HCT116 (cell line): ENCODE measurements around the gene GFI1B. TPM values are rescaled to one million over a fixed set of nuclear protein-coding genes. Genes with fewer than 3 reads are reported as not detected.

Experiments
- ATAC-seq: fragments of 200-7000 bp; cut with Tn5 transposase; 2 replicates; pipeline ENCODE4 v1.9.1; 2020; ENCODE audit warnings: mild to moderate bottlenecking, moderate library complexity
- BruUV-seq: library from RNA; stranded (reverse); fragments of 400-500 nt; replicated peaks from 2 replicates; lab custom pipeline; 2021; lab: Mats Ljungman, UMichigan
- CTCF ChIA-PET: fragments of 300-600 bp; sonication (Branson Sonifier 250); formaldehyde crosslinking; loops from one replicate; lab custom pipeline; 2021; ENCODE audit warnings: antibody characterized with exemption; lab: Charles Lee
- POLR2A ChIA-PET: fragments of 300-600, 350-600 bp; sonication (Branson Sonifier 250); formaldehyde crosslinking; loops from one replicate; lab custom pipeline; 2021; ENCODE audit warnings: antibody characterized with exemption; lab: Charles Lee
- RAD21 ChIA-PET, 2 experiments: fragments of 300-600 bp; sonication (Branson Sonifier 250); formaldehyde crosslinking; loops; one replicate each; lab custom pipeline; 2023; ENCODE audit warnings: low total read pairs in 2 of 2; ENCODE audit not compliant: uncharacterized antibody in 2 of 2, unreplicated experiment in 2 of 2, low non-redundant PET in 1 of 2; lab: Charles Lee
- DNase-seq: peaks from one replicate; pipeline ENCODE4 v3.0.0-alpha.2; 2010; ENCODE audit warnings: low read depth, low spot score
- H2AFZ ChIP-seq: fragments of 200-600 bp; shearing (Covaris generic), sonication (generic); 2 replicates; pipeline ENCODE4 v1.6.1; 2017; ENCODE audit warnings: low read depth, mixed run types, mixed read lengths, antibody characterized with exemption, low read length; ENCODE audit not compliant: poor library complexity, severe bottlenecking
- H3K27ac ChIP-seq: 2 replicates; pipeline ENCODE4 v1.5.1; 2012; ENCODE audit warnings: low read depth, low read length
- H3K27me3 ChIP-seq: fragments of 200-600 bp; sonication (generic); 2 replicates; pipeline ENCODE4 v1.6.1; 2016; ENCODE audit warnings: mixed run types, low read length, mixed read lengths; ENCODE audit not compliant: insufficient read depth
- H3K36me3 ChIP-seq, 2 experiments: fragments of 200-500 bp in 1 of 2; fragments of 200-600 bp in 1 of 2; sonication (Bioruptor generic) in 1 of 2; sonication (generic) in 1 of 2; 2 replicates each; pipeline versions ENCODE4 v1.5.1 to v1.6.1; 2014 to 2016; ENCODE audit warnings: low read length in 2 of 2, inconsistent platforms in 1 of 2, mixed read lengths in 1 of 2, mixed run types in 1 of 2; ENCODE audit not compliant: insufficient read depth in 2 of 2, control insufficient read depth in 1 of 2
- H3K4me1 ChIP-seq, 2 experiments: fragments of 200-600 bp in 1 of 2; sonication (generic) in 1 of 2; 2 replicates each; pipeline versions ENCODE4 v1.5.1 to v1.6.1; 2012 to 2017; ENCODE audit warnings: low read length in 2 of 2, inconsistent platforms in 1 of 2, mild to moderate bottlenecking in 1 of 2, mixed read lengths in 1 of 2, mixed run types in 1 of 2, moderate library complexity in 1 of 2; ENCODE audit not compliant: insufficient read depth in 2 of 2, control insufficient read depth in 1 of 2
- H3K4me2 ChIP-seq: fragments of 200-600 bp; sonication (generic); 2 replicates; pipeline ENCODE4 v1.6.1; 2017; ENCODE audit warnings: mixed run types, low read length, mixed read lengths
- H3K4me3 ChIP-seq, 2 experiments: fragments of 200-600 bp in 1 of 2; sonication (generic) in 1 of 2; replicated peaks in 1 of 2; 2 replicates each; pipeline ENCODE4 v1.5.1; 2011 to 2016; ENCODE audit warnings: low read length in 2 of 2, control low read depth in 1 of 2, low read depth in 1 of 2, mild to moderate bottlenecking in 1 of 2, mixed read lengths in 1 of 2, mixed run types in 1 of 2
- H3K79me2 ChIP-seq: fragments of 200-600 bp; sonication (generic); 2 replicates; pipeline ENCODE4 v1.6.1; 2017; ENCODE audit warnings: mild to moderate bottlenecking, mixed run types, low read length, moderate library complexity, mixed read lengths; ENCODE audit not compliant: insufficient read depth
- H3K9ac ChIP-seq: fragments of 200-600 bp; sonication (generic); 2 replicates; pipeline ENCODE4 v1.6.1; 2016; ENCODE audit warnings: low read length, mixed read lengths
- H3K9me2 ChIP-seq: fragments of 200-600 bp; sonication (generic), shearing (Covaris generic); 2 replicates; pipeline ENCODE4 v1.6.1; 2017; ENCODE audit warnings: mixed run types, mild to moderate bottlenecking, moderate library complexity; ENCODE audit not compliant: insufficient read depth
- H3K9me3 ChIP-seq, 2 experiments: fragments of 200-500 bp in 1 of 2; fragments of 200-600 bp in 1 of 2; sonication (Bioruptor generic) in 1 of 2; sonication (generic) in 1 of 2; 2 replicates each; pipeline ENCODE4 v1.6.1; 2014 to 2017; ENCODE audit warnings: low read length in 2 of 2, mixed read lengths in 2 of 2, inconsistent platforms in 1 of 2, low read depth in 1 of 2, mild to moderate bottlenecking in 1 of 2, mixed run types in 1 of 2, moderate library complexity in 1 of 2; ENCODE audit not compliant: control insufficient read depth in 1 of 2, insufficient read depth in 1 of 2
- H4K20me1 ChIP-seq: fragments of 200-600 bp; sonication (generic), shearing (Covaris generic); 2 replicates; pipeline ENCODE4 v1.6.1; 2017; ENCODE audit warnings: mixed run types, mild to moderate bottlenecking, moderate library complexity; ENCODE audit not compliant: insufficient read depth
- CEBPB ChIP-seq: IDR thresholded peaks from 2 replicates; pipeline ENCODE4 v1.6.1; 2012; ENCODE audit warnings: low read depth
- EGR1 ChIP-seq: IDR thresholded peaks from 2 replicates; pipeline ENCODE4 v1.6.1; 2012; ENCODE audit warnings: low read depth
- ELF1 ChIP-seq: IDR thresholded peaks from 2 replicates; pipeline ENCODE4 v1.6.1; 2012; ENCODE audit warnings: low read depth, borderline replicate concordance
- EZH2 ChIP-seq: fragments of 200-600 bp; sonication (generic); IDR thresholded peaks from 2 replicates; pipeline ENCODE4 v1.6.1; 2017; ENCODE audit warnings: antibody characterized with exemption, mixed run types
- FOSL1 ChIP-seq: IDR thresholded peaks from 2 replicates; pipeline ENCODE4 v1.6.1; 2012; ENCODE audit warnings: low read depth
- POLR2A ChIP-seq: IDR thresholded peaks from 2 replicates; pipeline ENCODE4 v1.7.0; 2011; ENCODE audit warnings: borderline replicate concordance; ENCODE audit not compliant: insufficient read depth, insufficient read length; ENCODE audit errors: extremely low read depth
- POLR2AphosphoS5 ChIP-seq: IDR thresholded peaks from 2 replicates; pipeline ENCODE4 v1.6.1; 2011; ENCODE audit warnings: mild to moderate bottlenecking, low read depth, low read length, moderate library complexity
- RAD21 ChIP-seq: IDR thresholded peaks from 2 replicates; pipeline ENCODE4 v1.6.1; 2012; ENCODE audit warnings: low read depth, mild to moderate bottlenecking
- SIN3A ChIP-seq: IDR thresholded peaks from 2 replicates; pipeline ENCODE4 v1.6.1; 2012; ENCODE audit warnings: low read depth
- SP1 ChIP-seq: IDR thresholded peaks from 2 replicates; pipeline ENCODE4 v1.6.1; 2012; ENCODE audit warnings: low read depth
- SRF ChIP-seq: IDR thresholded peaks from 2 replicates; pipeline ENCODE4 v1.6.1; 2012; ENCODE audit warnings: low read depth
- TCF7L2 ChIP-seq: IDR thresholded peaks from 2 replicates; pipeline ENCODE4 v1.7.0; 2011; ENCODE audit warnings: borderline replicate concordance, inconsistent platforms; ENCODE audit not compliant: insufficient read depth, insufficient read length; ENCODE audit errors: extremely low read depth
- YY1 ChIP-seq: IDR thresholded peaks from 2 replicates; pipeline ENCODE4 v1.6.1; 2011; ENCODE audit warnings: low read length, low read depth, moderate library complexity, mild to moderate bottlenecking; ENCODE audit not compliant: insufficient replicate concordance; ENCODE audit errors: extremely low read depth
- ZFX ChIP-seq: fragments of 450-650 bp; IDR thresholded peaks from 2 replicates; pipeline ENCODE4 v1.6.1; 2017
- ZNF274 ChIP-seq: fragments of 200-500 bp; sonication (Bioruptor generic); IDR thresholded peaks from 2 replicates; pipeline ENCODE4 v1.6.1; 2014; ENCODE audit warnings: mild to moderate bottlenecking, low read depth, low read length, inconsistent platforms
- intact Hi-C: fragments of 100-400 bp; cut with micrococcal nuclease; formaldehyde crosslinking; loops from 2 replicates; pipeline ENCODE4 v1.10.0; 2022
- total RNA-seq: library from RNA; stranded (reverse); gene quantifications from one replicate; pipeline ENCODE4 v1.2.1, GENCODE V29; 2021; ENCODE audit not compliant: unreplicated experiment
- TF ChIP-seq, protein P1 (sequence below): IDR thresholded peaks from 2 replicates; pipeline ENCODE4 v1.6.1; 2012
- TF ChIP-seq, protein P2 (sequence below): IDR thresholded peaks from 2 replicates; pipeline ENCODE4 v1.6.1; 2012
- TF ChIP-seq, protein P3 (sequence below): IDR thresholded peaks from 2 replicates; pipeline ENCODE4 v1.6.1; 2011; ENCODE audit warnings: mild to moderate bottlenecking, low read length, moderate library complexity; ENCODE audit not compliant: insufficient replicate concordance; ENCODE audit errors: extremely low read depth

GFI1B gene
- total RNA-seq, 1 experiment from 2014 or later = 0.20 TPM

DNA sequence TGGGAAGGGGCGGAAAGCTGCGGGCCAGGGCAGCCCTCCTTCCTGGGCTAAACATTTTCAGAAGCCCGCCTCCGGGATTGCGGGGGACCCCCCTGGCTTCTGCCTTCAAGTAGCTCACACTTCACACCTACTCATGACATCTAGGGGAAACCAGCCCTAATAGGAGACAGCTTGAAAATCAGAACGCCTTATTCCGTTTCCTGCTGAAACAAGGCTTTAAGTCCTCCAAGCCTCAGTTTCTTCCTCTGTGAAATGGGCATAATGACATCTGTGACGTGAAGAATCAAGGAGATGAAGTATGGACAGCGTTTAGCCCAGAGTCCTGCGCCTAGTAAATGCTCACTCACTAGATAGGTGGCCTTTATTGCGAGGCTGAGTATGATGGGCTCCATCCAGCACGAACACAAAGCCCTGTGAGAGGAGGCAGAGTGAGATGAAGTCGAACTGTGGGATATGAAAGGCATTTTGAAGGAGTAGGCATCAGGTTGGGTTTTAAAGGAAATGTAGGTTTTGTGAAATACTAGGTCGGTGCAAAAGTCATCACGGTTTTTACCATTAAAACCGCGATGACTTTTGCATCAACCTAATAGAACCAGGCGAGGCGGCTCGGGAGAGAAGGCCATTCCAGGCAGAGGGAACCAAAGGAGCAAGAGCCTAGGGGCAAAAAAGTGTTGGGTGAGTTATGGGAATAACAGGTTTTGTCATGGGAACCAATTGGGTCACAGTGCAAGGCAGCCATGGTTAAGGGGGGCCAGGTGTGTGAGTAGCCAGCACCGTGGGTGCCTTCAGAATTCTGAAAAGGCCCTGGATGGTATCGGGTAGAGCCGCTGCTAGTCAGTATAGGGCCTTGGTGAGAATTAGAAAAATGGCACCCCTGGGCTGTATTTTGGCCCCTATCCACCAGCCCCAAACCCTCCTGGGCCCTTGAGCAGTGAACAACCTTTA is 33.0 kb upstream of the GFI1B start:
- H4K20me1 ChIP-seq = no peaks in the 10 kb centered on the region
- no peaks in the 10 kb centered on the region for H3K27me3 ChIP-seq
- H3K9ac ChIP-seq = peak overlapping the region; percentile 93
- no peak for DNase-seq
- H3K79me2 ChIP-seq = peaks cover 33% of the 10 kb centered on the region
- no peaks in the 10 kb centered on the region for H3K9me2 ChIP-seq
- intact Hi-C loops = no loop called here
- peak overlapping the region; percentile 92 for H3K4me2 ChIP-seq
- POLR2A ChIA-PET = interaction anchor here (1.6 kb wide), 1 partner anchor 85 kb away, joined by 3 read pairs; the partner anchor contains the start of gene GTF3C5
- CTCF ChIA-PET = interaction anchor here (0.7 to 1.1 kb wide), 3 partner anchors 77 to 301 kb away, joined by 3 read pairs; no protein-coding TSS in a partner anchor
- peak overlapping the region; percentile 87; the same call in 1 of the 2 replicates for H3K27ac ChIP-seq
- H3K4me1 ChIP-seq = peaks cover 7 to 30% of the 10 kb centered on the region in 2 experiments; a peak in 3 of 4 replicates
- ATAC-seq = no peak
- H3K4me3 ChIP-seq = peak overlapping the region; percentile 54 to 95
- H2AFZ ChIP-seq = peak overlapping the region; percentile 22
- no peak for TF ChIP-seq EZH2
- TF ChIP-seq, protein P1, sequence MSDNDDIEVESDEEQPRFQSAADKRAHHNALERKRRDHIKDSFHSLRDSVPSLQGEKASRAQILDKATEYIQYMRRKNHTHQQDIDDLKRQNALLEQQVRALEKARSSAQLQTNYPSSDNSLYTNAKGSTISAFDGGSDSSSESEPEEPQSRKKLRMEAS = 0 out of 2 replicates have a peak, but pooled peaks have one; percentile 2
- RAD21 ChIA-PET = interaction anchor here in 1 of 2 experiments (0.7 kb wide), 1 partner anchor 574 kb away, joined by 8 read pairs; no protein-coding TSS in a partner anchor
- BruUV-seq = TSS peak; percentile 97
- H3K36me3 ChIP-seq = no peaks in the 10 kb centered on the region
- H3K9me3 ChIP-seq = no peaks in the 10 kb centered on the region

DNA sequence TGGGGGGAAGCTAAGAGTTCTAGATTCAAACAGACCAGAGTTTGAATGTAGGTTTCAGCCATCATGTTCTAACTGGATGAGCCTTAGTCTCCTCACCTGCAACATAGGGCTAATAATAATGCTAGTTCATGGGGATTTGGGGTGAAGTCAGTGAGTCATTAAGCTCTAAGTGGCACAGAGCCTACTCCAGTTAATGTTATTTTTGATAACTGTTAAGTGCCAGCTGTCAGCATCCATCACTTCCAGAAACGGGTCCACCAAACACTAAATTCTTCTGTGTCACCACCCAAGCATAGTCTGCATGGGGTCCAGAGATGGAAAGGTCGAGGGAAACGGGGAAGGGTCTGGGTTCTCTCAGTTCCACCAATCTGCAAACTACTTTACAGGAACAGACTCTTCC is 32.3 kb upstream of the GFI1B start:
- ChIA-PET RAD21 (no interaction called here), POLR2A (no interaction called here)
- TF ChIP-seq RAD21 (no peak), FOSL1 (no peak), EGR1 (no peak), POLR2AphosphoS5 (no peak), ELF1 (no peak), EZH2 (no peak), SP1 (no peak), POLR2A (no peak), ZNF274 (no peak), TCF7L2 (no peak), YY1 (no peak), SRF (no peak), CEBPB (no peak), SIN3A (no peak), ZFX (no peak)
- TF ChIP-seq, protein P2, sequence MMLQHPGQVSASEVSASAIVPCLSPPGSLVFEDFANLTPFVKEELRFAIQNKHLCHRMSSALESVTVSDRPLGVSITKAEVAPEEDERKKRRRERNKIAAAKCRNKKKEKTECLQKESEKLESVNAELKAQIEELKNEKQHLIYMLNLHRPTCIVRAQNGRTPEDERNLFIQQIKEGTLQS = no peak
- TF ChIP-seq, protein P3, sequence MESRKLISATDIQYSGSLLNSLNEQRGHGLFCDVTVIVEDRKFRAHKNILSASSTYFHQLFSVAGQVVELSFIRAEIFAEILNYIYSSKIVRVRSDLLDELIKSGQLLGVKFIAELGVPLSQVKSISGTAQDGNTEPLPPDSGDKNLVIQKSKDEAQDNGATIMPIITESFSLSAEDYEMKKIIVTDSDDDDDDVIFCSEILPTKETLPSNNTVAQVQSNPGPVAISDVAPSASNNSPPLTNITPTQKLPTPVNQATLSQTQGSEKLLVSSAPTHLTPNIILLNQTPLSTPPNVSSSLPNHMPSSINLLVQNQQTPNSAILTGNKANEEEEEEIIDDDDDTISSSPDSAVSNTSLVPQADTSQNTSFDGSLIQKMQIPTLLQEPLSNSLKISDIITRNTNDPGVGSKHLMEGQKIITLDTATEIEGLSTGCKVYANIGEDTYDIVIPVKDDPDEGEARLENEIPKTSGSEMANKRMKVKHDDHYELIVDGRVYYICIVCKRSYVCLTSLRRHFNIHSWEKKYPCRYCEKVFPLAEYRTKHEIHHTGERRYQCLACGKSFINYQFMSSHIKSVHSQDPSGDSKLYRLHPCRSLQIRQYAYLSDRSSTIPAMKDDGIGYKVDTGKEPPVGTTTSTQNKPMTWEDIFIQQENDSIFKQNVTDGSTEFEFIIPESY = no peak

More for the DNA sequence above, 32.3 kb upstream of the GFI1B start:
- H3K9me3 ChIP-seq = no peaks in the 10 kb centered on the region
- H3K27me3 ChIP-seq = no peaks in the 10 kb centered on the region
- peak overlapping the region; percentile 47 for H3K4me2 ChIP-seq
- no peaks in the 10 kb centered on the region for H4K20me1 ChIP-seq
- intact Hi-C loops = no loop called here
- CTCF ChIA-PET = no interaction called here
- DNase-seq (no peak), ATAC-seq (no peak)
- no peaks in the 10 kb centered on the region for H3K36me3 ChIP-seq
- BruUV-seq = no TSS peak
- no peak overlapping the region for H3K4me3 ChIP-seq
- H3K79me2 ChIP-seq = peaks cover 26% of the 10 kb centered on the region
- H3K27ac ChIP-seq = no peak overlapping the region
- H3K4me1 ChIP-seq = peaks cover 7 to 30% of the 10 kb centered on the region in 2 experiments; a peak in 3 of 4 replicates
- H3K9ac ChIP-seq = no peak overlapping the region
- peak overlapping the region; percentile 10 for H2AFZ ChIP-seq
- H3K9me2 ChIP-seq = no peaks in the 10 kb centered on the region
